Smooth muscle cell of the brain vasculature (primary cell): ENCODE data around the gene TLR7.

ENCODE experiments used
- DNase-seq: peaks from one replicate; pipeline ENCODE4 v3.0.0-alpha.2; 2012; ENCODE audit warnings: low read depth, low spot score

The TLR7 gene

DNA sequence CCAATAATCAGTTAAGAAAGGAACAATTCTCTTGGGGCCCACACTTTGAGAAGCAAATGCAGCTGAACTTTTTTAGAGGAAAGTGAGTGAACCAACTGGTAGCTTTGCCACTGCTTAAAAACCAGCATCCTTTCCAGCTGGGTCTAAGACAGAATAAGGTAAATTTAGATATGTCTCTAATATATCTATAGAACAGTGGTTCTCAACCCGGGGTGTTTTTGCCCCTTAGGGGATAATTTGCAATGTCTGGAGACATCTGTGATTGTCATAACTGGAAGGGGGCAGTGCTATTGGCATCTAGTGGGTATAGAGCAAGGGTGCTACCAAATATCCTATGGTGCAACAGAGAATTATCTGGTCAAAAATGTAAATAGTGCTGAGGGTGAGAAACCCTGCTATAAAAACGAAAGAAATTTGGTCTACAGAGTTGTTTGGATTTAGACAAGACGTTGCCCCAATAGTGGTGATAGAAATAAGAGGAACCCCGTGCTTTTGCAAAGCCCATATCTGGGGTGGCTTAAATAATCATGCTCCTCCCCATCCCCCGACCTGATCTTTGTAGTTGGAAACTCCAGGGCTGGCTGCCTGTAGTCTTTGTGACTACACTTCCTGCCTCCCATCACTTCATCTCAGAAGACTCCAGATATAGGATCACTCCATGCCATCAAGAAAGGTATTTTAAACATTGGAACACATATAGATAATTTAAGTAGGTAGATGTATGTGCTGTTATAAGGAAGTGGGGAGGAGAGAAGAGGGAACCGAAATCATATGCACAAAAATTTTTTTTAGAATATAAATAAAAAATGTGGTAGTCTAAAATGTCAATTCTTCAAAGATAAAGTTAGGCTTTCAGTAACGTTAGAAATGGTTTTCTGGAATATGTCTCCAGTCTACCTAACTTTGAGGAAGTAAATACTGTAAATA, at the start of gene TLR7:
TSS of gene TLR7 (plus strand) at position 622 of the 927 bp plus-strand sequence. CDS start 507 bp downstream, outside the sequence.
- no peak for DNase-seq

DNA sequence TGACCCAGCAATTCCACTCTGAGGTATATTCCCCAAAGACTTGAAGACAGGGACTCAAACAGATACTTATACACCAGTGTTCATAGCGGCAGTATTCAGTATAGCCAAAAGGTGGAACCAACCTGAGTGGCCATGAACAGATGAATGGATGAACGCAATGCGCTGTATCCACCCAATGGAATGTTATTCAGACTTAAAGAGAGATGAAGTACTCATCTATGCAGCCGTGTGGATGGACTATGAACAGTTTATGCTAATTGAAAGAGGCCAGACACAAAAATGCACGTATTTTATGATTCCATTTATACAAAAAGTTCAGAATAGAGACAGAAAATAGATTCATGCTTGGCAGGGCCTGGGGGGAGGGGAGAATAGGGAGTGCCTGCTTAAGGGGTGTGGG, 49.3 kb upstream of the TLR7 start:
- DNase-seq, result no peak

DNA sequence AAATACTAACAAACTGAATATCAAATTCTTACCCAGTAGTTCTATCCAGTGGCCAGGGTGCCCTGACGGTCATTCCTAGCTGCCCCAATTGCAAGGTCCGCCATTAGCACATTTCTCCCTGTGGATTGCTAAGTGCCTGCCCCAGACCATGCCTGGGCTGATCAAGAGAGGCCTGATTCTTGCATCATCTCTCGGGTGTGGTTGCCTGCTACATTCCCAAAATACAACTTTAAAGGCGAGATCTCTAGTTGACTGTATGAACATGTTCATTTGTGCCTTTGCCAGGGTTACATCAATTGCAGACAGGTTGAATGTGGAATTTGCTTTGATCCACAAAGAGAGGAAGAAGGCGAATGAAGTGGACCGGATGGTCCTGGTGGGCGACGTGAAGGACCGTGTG, 47.6 kb upstream of the TLR7 start:
- DNase-seq, result no peak

DNA sequence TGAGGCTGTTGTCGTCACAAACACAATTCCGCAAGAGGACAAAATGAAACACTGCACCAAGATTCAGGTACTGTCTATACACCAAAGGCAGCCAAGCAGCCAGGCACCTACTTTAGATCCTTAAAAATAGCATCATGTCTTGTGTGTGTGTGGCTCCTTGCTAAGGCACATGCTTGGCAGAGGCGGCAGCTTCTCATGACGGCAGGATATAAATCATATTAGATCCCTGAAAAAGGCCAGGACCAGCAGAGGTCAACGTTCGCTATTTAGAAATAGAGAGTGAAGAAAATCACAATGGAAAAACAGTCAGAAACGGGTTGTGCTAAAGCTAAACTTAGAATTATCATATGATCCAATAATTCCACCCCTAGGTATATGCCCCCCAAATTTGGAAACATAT, 46.1 kb upstream of the TLR7 start:
- no peak for DNase-seq

DNA sequence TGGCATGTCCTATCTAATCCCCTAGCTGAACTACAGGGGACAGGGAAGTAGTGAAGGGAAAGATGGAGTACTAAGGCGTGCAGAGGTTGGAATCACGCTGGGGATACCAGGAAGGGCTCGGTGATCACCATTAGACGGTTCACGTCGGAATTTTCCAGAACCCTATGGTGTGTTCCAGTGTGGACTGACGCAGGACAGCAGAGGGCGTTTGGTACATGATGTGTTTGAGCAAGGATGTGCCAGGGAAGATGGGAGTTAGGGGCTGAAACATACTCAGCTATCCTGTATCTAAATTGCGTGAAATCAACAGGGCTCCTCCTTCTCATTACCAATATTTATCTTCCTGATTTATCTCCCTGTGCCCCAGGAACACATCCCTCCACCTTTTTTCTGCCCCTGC, 41.9 kb upstream of the TLR7 start:
- no peak for DNase-seq

DNA sequence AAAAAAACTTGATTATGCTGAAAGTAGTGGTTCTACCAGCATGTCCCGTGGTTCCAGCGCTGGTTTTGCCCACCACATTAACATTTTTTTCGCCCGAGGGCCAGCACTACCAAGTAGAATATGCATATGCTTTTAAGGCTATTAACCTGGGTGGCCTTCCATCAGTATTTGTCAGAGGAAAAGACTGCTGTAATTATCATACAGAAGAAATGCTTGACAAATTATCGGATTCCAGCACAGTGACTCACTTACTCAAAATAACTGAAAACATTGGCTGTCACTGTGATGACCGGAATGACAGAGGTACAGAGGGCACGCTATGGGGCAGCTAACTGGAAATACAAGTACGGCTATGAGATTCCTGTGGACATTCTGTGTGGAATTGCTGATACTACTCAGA, 41.1 kb upstream of the TLR7 start:
- no peak for DNase-seq

DNA sequence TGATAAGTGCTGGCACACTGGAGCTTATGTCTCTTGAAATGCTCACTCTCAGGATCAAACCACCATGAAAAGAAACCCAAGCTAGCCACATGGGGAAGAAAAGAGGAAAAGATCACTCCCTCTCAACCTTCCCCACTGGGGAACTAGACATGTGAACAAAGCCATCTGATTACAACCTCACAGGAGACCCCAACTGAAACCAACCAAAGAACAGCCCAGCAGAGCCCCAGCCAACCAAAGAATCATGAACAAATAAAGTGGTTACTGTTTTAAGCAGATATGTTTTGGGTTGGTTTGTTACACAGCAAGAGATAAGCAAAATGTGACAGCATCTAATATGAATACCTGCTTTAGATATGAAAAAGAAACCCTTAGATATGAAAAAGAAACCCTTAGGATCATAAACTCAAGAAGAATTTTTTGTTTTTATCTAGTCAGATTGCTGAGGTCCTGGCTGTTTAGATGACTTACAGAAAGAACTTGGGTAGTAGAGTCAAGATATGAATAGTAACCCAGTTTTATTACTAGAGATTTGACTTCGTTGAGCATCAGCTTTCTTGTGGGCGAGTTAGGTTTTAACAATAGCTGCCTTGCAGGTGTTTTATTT, 23.7 kb upstream of the TLR7 start:
- no peak for DNase-seq

DNA sequence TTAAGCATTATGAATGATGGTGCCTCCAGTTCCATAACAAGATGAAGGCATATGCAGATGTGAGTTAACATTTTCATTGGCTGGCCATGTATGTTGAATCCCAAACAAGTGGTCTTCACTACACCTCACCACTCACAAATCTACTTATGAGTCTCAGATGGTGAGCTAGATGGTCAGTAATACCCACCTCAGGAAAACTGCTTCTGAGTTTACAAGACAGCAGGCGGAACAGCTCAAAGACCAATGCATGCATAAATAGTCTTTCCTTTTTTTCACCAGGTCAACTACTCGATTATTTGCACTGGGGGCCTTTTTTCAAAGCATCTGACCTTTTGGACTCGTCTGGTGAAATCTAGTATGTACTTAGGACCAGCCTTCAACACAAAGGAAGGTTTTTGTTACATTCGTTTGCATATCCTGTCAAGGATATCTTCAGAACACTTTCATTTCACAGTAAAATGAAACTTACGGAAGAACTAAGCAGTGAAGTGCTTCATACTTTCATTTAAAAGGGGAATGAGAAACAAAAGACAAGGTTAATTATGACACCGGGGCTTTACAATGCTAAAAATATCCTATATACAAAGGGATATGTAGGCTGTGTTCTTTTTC, 23.1 kb upstream of the TLR7 start:
- DNase-seq, result no peak

DNA sequence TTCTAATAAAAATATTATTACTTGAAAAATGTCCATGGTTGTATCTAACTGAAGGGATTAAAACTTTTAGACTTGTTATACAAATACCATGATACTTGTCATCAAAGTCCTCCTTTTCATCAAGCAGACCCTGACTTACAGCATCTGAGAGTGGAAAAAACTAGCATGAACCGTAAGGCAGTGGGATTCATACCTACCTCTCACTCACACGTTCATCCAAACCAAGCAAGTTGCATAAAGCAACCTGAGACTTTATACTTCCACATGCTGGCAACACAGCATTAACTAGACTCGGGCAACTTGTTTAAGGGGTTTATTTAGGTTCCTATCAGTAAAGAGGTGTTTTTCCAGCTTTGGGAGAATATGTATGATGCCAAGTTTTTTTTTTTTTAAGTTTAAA, 22.6 kb upstream of the TLR7 start:
- no peak for DNase-seq

DNA sequence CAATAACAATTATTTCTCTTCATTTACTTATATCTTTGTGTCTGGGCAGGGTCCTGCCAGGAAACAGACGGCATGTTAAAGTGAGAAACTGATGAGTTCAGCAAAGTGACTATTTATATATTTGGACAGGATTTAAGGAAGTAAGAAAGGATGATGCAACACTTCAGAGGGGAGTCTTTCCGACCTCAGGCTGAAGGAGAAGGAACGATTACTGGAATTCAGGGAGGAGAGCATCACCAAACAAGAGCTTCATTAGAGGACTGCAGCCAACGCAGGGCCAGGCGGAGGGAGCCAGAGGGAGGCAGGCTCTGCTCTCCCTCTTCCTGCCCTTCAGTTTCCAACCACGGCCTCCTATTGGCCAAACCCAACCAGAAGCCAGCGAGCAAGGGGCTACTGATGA, 1.5 kb upstream of the TLR7 start:
- DNase-seq, result no peak

DNA sequence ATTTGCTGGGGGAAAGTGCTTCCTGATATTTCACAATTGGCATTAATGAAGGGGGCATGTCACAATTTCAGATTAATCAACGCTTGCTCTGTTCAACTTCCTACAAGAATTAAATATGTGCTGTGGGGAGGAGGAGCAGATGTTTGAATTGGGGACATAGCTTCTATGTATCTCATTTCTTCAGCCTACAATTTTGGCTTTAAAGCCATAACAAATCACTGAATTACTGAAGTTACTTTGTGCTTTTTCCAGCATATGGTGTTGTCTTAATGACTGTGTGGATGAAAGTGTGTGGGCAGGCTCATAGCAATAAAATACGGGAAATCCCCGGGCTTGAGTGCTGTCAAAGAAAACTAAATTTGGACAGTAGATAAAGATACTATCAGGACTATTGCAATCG, 813 bp downstream of the TLR7 start:
- DNase-seq, result no peak

DNA sequence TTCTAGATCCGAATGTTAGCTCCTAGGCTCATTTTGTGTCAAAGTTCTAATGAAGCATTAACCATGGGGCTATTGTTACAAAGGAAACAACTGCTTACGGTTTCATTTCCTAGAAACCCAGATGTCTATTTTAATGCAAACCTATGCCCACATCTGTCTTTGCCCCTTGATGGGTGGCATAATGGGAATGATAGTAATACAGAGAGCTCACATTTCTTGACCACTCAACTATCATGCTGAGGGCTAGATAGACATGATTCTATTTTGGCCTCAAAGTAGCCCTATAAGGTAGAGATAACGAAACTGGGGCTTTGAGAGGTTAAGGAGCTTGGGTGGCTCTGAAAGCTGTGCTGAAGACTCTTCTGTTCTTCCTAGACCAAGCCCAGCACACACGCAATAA, 1.9 kb downstream of the TLR7 start:
- DNase-seq, result no peak

DNA sequence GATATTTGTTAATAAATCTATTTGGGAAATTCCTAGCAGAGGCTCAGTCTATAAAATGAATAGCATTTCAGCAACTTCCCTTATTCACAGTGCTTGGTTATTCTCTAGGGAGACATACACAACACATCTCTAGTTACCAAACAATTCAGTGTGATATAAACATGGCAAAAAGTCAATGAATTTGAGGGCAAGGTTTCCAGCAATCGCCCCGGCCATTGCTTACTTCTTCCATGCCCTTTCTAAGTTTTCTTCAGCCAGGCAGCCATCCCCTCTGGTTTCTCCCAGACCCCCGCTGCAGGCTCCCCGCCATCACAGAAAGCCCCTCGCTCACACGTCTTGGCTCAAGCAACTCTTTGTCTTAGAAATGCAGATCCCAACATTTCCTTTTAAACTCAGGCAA, 4.4 kb downstream of the TLR7 start:
- DNase-seq, result no peak

DNA sequence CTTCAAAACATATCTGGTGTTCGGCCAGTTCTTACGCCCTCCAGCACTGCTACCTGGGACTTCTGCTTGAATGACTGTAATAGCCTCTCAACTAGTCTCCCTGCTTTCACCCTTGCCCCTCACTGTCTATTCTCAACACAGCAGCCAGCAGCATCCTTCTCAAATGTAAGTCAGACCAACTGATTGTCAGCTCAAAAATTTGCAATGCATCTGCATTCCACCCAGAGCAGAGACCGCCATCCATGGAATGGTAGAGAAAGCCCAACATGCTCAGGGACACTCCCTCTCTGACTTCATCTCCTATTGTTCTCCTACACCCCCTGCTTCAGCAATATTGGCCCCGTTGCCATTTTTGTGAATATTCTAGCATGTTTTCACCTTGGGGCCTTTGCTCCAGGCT, 5.9 kb downstream of the TLR7 start:
- no peak for DNase-seq

DNA sequence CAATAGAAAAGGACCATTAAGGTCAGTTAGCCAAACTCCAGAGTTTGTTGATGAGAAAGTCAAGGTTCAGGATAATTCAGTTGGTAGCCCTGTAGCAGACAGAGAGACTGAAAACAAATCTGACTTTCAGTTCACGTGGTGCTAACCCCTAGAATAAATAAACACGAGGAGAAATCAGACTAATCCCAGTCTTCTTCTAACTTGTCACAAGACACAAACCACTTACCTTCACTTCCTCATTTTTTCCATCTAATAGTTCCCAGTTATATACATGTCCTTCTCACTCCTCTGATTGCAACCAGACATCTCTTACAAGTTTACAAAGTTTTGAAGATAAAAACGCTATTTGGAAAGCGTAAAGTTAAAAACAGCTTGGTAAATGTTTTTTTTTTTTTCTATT, 7.7 kb downstream of the TLR7 start:
- no peak for DNase-seq

DNA sequence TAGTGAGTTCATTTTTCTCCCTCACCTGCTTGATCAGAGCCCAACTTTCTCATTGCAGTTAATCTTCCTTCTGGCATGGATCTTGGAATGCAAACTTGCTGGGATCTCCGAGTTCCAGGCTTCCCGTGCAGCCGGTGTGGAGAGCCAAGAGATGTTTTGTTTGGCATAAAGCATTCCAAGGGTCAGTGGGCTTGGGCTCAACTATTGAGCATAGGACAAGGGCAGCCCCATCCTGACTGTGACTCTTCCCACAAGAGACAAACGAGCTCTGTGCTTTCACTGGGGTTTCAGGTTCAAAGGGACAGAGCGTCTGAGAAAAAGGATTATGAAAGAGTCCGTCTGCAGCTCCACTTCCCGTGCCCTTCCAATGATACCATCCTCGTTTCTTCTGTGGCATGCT, 10.5 kb downstream of the TLR7 start:
- no peak for DNase-seq

DNA sequence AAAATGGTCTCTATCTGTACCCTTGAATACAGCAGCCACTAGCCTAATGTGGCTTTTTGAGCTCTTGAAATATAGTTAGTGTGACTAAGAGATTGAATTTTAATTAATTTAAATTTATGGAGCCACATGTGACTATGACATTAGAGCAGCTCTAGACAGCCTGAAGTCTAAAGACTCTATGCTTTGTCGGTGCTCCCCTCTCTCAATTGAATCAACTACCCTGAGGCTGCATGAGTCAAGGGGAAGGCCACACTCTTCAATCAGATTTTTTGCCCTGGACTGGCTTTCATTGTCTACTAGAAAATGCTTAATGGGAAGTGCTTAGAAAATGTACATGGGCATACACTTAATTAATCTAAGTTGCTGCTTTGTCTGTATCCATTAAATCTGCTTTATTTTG, 11.7 kb downstream of the TLR7 start:
- DNase-seq, result no peak

DNA sequence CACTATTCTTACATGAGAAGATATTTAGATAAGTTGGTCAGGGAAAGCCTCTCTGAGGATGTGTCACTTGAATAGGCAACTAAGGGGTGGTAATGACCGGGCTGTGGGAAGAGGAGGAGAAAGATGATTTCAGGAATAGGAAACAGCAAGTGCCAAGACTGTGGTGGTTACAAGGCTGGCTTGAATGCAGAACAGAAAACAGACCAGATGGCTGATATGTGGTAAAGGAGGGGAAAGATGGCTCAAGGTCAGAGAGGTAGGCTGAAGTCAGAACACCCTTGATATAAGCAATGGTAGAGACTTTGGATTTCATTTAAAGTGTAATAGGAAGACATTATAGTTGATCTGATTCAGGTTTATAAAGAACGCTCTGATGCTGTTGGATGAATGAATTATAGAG, 15.0 kb downstream of the TLR7 start:
- DNase-seq, result no peak

DNA sequence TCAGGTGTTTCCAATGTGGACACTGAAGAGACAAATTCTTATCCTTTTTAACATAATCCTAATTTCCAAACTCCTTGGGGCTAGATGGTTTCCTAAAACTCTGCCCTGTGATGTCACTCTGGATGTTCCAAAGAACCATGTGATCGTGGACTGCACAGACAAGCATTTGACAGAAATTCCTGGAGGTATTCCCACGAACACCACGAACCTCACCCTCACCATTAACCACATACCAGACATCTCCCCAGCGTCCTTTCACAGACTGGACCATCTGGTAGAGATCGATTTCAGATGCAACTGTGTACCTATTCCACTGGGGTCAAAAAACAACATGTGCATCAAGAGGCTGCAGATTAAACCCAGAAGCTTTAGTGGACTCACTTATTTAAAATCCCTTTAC, 18.6 kb downstream of the TLR7 start:
- no peak for DNase-seq

DNA sequence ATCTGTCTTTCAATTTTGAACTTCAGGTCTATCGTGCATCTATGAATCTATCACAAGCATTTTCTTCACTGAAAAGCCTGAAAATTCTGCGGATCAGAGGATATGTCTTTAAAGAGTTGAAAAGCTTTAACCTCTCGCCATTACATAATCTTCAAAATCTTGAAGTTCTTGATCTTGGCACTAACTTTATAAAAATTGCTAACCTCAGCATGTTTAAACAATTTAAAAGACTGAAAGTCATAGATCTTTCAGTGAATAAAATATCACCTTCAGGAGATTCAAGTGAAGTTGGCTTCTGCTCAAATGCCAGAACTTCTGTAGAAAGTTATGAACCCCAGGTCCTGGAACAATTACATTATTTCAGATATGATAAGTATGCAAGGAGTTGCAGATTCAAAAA, 19.7 kb downstream of the TLR7 start:
- no peak for DNase-seq

DNA sequence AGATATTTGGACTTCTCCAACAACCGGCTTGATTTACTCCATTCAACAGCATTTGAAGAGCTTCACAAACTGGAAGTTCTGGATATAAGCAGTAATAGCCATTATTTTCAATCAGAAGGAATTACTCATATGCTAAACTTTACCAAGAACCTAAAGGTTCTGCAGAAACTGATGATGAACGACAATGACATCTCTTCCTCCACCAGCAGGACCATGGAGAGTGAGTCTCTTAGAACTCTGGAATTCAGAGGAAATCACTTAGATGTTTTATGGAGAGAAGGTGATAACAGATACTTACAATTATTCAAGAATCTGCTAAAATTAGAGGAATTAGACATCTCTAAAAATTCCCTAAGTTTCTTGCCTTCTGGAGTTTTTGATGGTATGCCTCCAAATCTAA, 20.3 kb downstream of the TLR7 start:
- no peak for DNase-seq

DNA sequence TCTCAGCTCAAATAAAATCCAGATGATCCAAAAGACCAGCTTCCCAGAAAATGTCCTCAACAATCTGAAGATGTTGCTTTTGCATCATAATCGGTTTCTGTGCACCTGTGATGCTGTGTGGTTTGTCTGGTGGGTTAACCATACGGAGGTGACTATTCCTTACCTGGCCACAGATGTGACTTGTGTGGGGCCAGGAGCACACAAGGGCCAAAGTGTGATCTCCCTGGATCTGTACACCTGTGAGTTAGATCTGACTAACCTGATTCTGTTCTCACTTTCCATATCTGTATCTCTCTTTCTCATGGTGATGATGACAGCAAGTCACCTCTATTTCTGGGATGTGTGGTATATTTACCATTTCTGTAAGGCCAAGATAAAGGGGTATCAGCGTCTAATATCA, 20.9 kb downstream of the TLR7 start:
- no peak for DNase-seq

DNA sequence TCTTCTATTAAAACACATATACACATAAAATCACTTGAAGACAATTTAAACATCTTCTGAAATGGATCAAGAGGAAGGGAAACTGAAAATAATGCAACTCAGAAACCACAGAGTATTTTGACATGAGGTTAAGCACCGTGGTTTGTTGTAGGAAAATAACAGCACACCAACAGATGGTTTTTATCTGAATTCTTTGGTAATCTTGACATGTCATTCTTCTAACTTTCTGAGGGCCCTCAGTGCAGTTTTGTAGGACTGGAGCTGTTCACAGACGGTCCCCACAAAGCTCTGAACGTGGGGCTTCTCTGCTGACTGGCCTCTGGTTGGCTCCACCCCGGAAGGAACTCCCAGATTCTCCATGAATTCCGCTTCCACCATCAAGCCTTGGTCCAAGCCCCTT, 23.6 kb downstream of the TLR7 start:
- no peak for DNase-seq
